ENCODE data around the gene PSMG2.

PSMG2 gene, protein sequence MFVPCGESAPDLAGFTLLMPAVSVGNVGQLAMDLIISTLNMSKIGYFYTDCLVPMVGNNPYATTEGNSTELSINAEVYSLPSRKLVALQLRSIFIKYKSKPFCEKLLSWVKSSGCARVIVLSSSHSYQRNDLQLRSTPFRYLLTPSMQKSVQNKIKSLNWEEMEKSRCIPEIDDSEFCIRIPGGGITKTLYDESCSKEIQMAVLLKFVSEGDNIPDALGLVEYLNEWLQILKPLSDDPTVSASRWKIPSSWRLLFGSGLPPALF

DNA sequence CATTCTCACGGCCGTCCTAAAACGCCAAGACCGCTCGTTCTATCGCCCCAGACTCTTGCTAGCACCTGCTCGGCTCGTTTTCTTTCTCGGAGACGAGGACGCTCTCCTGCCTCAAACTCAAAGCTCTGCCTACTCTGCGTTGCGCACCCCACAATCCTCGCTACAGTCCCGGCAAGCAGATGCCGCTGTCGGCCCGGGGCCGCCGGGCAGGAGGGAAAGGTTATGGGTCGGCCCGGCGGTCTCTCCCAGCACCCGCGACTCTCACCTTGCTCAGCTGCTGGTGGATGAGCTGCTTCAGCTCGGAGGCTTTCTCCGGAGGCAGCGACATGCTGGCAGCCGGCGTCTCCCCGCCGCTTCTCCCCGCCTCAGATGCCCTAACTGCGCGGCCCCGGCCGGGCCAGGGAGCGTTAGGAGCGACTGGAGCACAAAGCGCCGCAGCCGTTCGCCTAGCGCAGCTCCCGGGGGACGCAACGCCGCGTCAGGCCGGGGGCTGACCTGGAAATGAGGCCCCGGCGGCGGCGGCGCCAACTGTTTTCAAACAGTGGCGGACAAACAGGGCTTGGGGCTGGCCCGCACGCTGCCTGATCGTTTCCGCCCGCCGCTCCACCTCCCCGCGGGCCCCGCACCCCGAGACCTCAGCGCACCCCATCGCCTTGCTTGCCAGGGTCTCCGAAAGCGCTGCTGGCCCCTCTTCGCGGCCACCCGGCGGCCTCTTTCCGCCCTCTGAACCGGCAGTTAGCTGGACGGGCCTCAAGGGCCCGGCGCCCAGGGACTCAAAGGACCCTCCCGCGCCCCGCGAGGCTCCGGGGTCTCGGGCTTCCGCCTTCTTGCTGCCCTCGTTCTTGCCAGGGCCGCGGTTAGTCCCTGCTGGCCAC is at the start of gene PSMG2, which contains the start of gene CEP76:
Gene PSMG2 (plus strand): TSS at position 822 of the 875 bp plus-strand sequence. CDS start 66 bp downstream, outside the sequence.
Gene CEP76 (minus strand): TSS at position 503 of the 875 bp plus-strand sequence. CDS start 175 bp downstream, at position 328.
- peak; percentile 91 for DNase-seq (ENCODE audit: low spot score)

DNA sequence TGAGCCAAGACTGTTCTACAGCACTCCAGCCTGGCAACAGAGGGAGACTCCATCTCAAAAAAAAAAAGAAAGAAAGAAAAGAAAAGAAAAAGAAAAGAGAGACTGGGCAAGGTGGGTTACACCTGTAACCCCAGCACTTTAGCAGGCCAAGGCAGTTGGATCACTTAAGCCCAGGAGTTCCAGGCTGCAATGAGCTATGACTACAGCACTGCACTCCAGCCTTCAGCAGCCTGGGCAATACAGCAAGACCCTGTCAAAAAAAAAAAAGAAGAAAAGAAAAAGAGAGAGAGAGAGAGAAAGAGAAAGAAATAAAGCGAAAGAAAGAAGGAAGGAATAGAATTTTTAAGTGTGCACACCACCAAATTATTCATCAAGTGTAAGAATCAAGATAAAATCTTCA is 47.9 kb upstream of the PSMG2 start:
- no peak for DNase-seq (ENCODE audit: low spot score)

DNA sequence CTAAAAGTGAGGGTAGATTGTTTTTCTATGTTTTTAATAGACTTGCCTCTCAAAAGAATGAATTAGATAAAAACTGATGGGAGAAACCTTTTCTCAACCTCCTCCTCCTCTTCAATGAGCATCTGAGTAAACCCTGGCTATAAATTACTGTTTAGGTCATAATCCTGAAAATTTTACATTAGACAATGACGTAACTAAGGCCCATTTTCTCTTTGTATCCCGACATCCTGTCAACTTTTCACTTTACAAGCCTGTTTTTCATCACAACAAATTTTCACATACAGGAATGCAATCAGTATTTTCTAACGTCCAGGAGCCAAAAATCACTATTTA is 46.3 kb upstream of the PSMG2 start:
- DNase-seq (ENCODE audit: low spot score), result peak; percentile 42

DNA sequence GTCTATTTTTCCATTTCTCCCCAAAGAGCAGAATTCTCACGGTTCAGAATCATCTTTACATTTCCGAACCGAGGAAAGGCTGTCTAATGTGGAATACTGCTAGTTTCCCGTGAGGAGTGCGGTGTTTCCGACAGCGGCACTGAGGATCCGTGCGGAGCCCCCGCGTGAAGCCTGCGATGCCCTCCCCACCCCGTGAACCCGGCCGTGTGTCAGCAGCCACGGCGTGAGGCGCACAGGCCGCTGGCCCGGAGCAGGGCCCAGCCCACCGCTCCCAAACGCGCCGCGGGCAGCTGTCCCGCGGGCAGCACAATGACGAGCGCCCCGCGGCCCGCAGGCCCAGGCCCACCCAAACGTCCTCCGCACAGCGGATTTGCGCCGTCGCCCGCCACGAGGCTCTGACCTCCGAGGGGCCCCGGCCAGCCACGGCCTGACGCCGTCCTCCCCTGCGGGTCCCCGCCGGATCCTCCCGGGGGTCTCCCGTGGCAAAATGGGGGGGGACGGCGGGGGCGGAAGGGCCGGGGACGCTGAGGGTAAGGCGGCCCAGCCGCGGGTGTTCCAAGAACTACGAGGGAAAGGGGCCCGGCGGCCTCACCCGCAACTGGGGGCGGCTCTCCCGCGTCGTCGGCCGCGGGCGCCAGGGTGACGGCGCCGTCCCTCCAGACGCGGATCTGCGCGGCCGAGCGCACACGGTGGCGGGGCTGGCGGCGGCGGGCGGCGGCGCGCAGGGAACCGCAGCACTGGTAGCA is 45.7 kb upstream of the PSMG2 start:
- DNase-seq (ENCODE audit: low spot score), result peak; percentile 34

DNA sequence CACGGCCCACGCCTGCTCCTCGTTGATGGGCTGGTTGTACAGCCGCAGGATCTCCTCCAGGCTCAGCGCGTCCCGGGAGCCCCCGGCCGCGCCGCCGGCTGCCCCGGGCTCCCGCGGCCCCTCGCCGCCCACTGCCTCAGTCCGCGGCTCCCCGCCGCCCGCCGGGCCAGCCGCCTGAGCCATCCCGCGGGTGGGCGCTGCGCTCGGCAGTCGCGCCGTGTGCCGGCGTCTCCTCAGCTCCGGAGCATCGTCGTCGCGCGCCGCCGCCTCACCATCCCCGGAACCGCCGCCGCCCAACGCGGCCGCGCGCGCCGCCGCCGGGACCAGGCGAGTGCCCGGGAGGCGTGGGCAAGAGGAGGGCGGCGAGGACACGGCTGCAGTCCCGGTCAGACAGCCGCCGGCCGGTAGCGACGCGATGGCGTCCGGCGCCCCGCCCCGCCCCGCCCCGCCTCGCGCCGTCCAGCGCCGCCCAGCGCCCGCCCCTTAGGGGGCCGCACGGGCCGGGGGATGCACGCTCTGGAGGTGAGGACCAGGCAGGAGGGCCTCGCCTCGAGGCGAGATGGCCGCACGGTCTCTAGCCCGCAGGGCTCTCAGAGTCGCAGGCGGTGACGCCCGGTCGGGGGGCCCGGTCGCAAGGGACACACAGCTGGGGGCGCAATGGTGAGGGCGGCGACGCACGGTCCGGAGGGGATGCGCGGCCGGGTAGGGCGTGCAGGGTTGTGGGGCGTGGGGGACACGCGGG is 45.0 kb upstream of the PSMG2 start, which contains the start of gene SPIRE1:
Gene SPIRE1 (minus strand): TSS at position 424 of the 742 bp plus-strand sequence. CDS start 241 bp downstream, at position 183.
- peak; percentile 69 for DNase-seq (ENCODE audit: low spot score)

DNA sequence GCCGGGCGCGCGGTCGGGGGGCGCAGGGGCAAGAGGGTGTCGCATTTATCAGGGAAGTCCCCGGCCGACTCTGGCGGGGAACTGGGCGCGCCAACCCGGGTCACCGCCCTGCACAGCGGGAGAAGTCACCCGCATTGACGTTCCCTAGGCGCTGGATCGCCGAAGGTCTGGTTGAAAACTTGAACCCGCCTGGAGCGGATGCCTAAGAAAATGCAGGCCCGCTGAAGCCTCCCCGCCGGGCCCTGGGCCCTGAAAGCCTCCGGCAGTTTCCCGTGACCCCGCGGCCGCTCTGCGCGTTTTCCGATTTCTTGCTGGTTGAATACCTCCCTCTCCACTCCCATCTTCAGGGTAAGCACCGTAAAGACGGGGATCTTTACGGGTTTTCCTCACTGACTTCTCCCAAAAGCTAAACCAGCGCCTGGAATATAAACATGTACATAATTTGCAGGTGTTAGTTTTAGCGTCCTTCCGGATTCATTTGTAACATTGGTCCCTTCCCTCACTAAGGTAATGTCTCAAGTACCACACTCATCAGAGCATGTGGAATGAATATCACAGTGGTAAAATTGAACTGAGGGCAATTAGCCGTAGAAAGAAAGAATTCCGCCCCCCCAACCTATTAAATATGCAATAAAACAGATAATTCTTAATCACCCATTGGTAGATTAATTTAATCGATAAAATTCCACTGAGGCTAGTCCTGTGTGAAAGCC is 44.3 kb upstream of the PSMG2 start:
- peak; percentile 45 for DNase-seq (ENCODE audit: low spot score)

DNA sequence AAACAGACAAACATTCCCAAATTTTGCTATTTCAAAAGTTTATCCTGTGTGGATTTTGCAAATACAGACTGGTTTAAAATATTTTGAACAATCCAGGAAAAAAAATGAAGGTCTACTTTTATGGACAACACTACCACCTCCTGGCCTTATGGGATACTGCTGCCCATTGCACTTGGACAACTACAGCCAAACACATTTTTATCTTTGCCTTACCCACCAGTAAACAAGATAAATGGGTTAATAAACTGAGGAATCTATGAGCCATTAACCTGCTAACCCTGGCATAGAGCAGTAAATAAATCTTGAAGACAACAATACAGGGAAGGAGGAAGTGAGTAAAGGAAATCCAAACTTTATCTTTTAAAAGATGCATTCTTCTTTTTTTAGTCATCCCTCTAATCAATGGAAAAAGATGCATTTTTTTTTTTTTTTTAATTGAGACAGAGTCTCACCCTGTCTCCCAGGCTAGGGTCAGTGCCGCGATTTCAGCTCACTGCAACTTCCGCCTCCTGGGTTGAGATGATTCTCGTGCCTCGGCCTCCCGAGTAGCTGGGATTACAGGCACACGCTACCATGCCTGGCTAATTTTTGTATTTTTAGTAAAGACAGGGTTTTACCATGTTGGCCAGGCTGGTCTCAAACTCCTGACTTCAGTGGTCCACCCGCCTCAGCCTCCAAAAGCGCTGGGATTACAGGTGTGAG is 42.8 kb upstream of the PSMG2 start:
- peak; percentile 53 for DNase-seq (ENCODE audit: low spot score)

DNA sequence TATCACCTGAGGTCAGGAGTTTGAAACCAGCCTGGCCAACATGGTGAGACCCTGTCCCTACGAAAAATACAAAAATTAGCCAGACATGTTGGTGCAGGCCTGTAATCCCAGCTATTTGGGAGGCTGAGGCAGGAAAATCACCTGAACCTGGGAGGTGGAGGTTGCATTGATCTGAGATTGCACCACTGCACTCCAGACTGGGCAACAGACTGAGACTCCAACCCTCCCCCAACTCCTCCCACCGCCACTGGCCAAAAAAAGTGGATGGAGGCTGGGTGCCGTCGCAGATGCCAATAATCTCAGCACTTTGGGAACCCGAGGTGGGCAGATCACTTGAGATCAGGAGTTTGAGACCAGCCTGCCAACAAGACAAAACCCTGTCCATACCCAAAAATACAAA is 34.8 kb upstream of the PSMG2 start:
- no peak for DNase-seq (ENCODE audit: low spot score)

DNA sequence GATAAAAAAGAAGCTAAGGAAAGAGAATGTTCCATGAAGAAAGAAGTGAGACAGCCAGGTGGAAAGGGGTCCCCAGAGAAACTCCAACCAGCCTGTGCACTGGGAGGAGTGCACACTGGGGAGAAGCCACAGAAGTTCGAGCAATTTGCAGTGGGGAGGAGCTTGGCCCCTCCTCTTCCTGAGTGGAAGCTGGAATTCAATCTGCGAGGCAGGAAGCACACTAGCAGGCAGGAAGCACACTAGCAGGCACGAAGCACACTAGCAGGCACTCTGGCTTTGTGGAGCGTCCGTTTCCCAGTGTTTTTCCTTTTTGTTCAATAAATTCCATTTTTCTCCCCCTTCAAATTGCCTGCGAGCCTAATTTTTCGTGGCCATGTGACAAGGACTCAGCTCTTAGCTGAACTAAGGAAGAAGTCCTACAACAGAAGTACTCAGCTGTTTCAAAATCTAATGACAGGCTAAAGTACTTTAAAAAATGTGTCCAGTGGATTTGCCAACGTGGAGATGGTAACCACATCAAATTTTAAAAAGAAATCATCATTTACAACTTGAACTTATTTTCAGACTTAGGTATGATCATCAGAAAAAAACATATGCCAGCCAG is 23.6 kb upstream of the PSMG2 start:
- no peak for DNase-seq (ENCODE audit: low spot score)

DNA sequence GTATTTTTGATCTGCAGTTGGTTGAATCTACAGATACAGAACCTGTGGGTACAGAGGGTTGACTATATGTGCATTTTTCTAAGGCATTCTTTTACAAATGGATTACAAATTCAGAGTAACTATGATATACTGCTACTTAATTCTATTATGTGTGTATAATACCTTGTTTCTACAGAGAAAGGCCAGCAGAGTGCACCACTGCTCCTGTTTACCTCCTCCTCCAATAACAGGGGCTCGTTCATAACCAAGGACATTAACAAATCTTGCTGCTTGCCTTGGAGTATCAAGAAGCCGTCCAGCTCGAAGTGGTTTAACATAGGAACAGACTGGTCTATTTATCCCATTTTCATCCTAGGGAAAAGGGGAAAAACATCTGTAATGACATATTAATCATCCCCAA is 16.7 kb upstream of the PSMG2 start:
- DNase-seq (ENCODE audit: low spot score), result no peak

DNA sequence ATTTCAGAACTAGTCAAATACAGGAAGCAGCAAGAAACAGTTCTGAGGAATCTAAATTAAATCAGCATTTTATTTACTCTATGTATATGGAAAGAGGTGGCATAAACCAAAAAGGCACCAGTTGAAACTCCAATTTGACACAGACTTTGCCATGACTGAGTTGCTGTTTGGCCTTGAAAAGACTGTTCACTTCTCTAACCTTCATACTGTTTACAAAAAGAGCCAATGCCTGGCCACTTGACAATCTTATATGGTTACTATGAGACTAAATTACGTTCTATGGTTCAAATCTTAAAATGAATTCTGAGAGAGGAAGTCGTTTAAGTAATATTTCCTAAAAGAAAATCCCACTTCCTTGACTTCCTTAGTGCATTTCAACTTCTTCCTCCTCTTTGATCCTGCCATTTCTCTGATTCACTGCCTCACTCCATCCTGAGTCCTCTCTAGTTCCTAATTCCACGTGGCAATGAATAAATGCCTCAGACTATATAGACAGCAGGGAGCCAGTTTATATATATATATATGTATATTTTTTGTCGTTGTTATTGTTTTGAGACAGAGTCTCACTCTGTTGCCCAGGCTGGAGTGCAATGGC is 13.5 kb upstream of the PSMG2 start:
- DNase-seq (ENCODE audit: low spot score), result no peak

DNA sequence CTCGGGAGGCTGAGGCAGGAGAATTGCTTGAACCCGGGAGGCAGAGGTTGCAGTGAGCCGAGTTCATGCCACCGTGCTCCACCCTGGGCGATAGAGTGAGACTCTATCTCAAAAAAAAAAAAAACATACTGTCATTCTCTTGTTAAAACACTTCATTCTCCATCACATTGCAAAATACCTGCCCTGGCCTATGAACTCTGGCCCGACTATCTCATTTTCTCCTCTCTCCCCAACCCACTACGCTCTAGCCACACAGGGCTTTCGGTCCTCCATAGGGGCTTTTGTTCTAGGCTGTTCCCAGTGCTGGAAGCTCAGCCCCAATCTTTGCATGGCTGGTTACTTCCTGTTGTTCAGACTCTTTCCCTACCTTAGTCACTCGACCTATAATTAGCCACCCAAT is 10.6 kb upstream of the PSMG2 start:
- no peak for DNase-seq (ENCODE audit: low spot score)

DNA sequence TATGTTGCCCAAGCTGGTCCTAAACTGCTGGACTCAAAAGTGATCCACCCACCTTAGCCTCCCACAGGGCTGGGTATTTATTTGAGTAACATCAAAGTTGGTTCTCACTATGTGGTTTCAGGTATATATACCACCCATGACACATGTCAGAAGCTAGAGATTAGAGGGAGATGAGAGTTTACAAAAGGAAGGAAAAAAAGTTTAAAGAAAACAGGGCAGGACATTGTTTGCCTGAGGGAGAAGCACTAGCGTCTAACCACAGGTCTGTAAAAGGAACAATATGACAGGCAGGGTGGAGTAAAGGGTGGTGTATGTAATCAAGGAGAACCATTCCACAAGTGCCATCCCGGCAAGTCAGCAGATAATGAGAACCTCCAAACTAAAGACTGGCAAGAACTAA is 8.8 kb upstream of the PSMG2 start:
- no peak for DNase-seq (ENCODE audit: low spot score)

DNA sequence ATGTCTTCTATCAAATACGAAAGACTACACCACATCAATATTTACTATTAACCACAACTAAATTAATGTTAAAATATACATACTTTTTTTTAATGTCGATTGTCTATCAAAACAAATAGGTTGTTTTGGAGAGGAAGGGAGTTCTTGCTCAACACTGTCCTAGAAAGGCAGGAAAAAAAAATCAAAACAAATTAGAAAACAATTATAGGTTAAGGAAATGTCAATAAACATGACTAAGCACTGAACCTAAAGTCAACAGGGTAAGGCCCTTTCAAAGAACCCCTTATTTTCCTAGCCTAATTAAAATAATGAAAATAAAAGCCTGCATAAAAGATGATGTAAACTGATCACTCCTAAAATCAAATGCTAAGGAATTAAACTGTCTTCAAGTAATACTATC is 3.1 kb upstream of the PSMG2 start:
- no peak for DNase-seq (ENCODE audit: low spot score)

DNA sequence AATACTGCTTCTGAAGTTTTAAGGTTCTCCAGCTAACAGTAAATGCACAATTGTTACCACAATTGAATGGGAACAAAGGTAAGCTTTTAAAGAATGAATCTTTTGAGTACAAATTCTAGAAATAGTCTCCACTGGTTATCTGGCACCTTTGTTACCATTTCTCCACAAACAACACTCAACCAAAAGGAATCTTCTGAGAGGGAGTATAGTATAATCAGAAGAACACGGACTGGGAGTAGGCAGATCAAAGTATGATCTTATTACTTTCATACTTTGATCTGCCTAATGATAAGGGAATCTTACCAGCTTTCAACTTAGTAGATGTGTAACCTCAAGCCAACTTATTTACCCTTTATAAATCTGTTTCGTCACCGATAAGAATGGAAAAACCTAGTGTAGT is 1.7 kb upstream of the PSMG2 start:
- no peak for DNase-seq (ENCODE audit: low spot score)

DNA sequence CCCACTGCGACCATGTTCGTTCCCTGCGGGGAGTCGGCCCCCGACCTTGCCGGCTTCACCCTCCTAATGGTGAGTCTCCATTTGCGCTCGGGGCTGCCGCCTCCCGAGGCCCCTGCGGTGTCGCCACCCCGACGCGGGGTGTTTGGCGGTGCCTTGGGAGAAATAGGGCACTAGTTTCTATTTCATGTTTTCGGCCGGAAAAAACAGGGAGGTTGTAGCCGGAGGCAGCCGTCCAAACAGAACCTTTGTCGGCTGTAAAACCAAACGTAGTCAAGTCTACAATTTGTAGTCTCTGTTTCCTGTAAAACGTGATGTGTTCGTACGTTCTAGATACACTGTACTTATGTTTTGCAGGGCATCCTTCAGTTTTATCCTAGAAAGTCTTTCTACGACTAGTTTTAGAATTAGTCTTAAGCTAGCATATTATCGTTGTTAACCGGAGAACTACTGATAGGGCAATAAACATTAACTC is 290 bp downstream of the PSMG2 start:
- DNase-seq (ENCODE audit: low spot score), result no peak

DNA sequence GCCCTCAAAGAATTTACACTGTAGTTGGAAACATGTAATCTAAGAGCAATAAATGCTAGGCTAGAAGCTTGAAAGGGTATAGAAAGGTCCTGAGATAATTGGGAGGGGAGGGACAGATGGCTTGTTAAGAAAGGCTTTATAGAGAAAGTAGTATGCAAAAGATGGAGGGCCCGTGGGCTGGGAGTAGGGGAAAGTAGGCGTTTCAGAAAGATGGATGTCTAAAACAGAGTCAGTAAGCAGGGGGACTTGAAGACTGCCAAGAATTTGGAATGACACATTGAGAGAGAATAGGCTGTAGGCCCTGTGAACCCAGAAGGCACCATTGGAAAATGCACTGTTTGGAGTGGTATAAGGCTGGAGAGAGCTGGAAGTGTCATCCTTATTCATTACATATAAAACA is 822 bp downstream of the PSMG2 start:
- peak; percentile 62 for DNase-seq (ENCODE audit: low spot score)

DNA sequence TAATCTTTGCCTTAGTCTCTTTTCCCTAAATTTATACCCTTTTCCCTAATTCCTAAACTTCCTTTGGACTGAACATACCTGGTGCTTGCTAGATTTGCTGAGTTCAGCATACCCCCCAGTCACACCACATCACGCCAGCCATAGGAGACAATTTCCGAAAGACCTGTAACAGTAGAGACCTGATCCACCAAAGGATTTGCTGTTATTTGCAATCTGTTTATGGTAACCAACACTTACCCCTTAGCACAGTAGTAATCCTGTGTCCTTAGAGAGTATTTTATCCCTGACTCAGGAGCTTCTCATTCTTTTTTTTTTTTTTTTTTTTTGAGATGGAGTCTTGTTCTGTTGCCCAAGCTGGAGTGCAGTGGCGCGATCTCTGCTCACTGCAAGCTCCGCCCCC is 8.6 kb downstream of the PSMG2 start:
- no peak for DNase-seq (ENCODE audit: low spot score)

DNA sequence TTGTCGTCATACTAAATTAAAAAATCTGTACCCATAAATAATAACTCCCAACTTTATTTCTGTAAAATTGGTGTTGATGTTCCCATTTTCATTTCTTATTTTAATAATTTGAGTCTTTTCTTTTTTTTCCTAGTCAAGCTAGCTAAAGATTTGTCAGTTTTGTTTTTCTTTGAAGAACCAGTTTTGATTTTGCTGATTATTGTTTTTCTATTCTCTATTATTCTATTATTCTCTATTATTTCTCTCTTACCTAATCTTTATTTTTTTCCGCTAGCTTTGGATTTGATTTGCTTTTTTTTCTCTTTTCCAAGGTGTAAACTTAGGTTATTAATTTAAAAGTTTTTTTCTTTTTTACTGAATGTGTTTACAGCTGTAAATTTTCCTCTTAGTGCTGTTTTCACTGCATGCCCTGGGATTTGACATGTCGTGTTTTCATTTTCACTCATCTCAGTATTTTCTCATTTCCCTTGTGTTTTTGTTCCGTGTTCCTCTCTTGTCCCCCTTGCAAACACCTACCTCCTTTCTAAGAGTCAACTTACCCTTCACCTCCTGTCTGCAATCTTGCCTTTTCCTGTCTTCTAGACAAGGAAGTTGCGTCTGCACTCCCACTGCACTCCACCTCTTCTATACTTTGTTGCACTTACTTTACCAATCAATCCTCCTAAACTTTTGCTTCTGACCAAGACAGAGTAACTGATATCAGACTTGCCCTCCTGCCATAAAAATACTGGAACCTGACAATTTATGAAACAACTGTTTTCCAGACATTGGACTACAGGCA is 18.8 kb downstream of the PSMG2 start:
- no peak for DNase-seq (ENCODE audit: low spot score)
